GM18858 (cell line): ENCODE results near the gene ZNF195.
"Not testable (repeated sequence)": the region's sequence is repeated elsewhere in the genome, so short reads cannot be mapped to it uniquely, and the experiment has no call there.

ENCODE experiments used
- ATAC-seq: cut with Tn5 transposase; IDR thresholded peaks from one replicate; pipeline ENCODE4 v1.9.1; 2021; ENCODE audit not compliant: unreplicated experiment

The ZNF195 gene

GRCh38 chr11:3378426-3379423 is at the start of gene ZNF195:
Gene ZNF195, minus strand, starts transcription at chr11:3379146. Its CDS starts 106 bp downstream, at chr11:3379040.
- peak; percentile 97 for ATAC-seq

GRCh38 chr11:3428076-3428475 is 49.1 kb upstream of the ZNF195 start:
- not testable (repeated sequence) for ATAC-seq

GRCh38 chr11:3426541-3426940 is 47.6 kb upstream of the ZNF195 start:
- not testable (repeated sequence) for ATAC-seq

GRCh38 chr11:3423928-3424327 is 45.0 kb upstream of the ZNF195 start:
- not testable (repeated sequence) for ATAC-seq

GRCh38 chr11:3423138-3423731 is 44.3 kb upstream of the ZNF195 start:
- ATAC-seq = not testable (repeated sequence)

GRCh38 chr11:3422380-3423137 is 43.6 kb upstream of the ZNF195 start:
- ATAC-seq = peak; percentile 72

GRCh38 chr11:3421608-3422379 is 42.8 kb upstream of the ZNF195 start:
- ATAC-seq = not testable (repeated sequence)

- ATAC-seq = not testable (repeated sequence)
Observed at GRCh38 chr11:3420281-3421042, 41.5 kb upstream of the ZNF195 start.

- ATAC-seq = not testable (repeated sequence)
Observed at GRCh38 chr11:3419496-3419895, 40.5 kb upstream of the ZNF195 start.

- not testable (repeated sequence) for ATAC-seq
Observed at GRCh38 chr11:3417047-3417446, 38.1 kb upstream of the ZNF195 start.

- ATAC-seq = not testable (repeated sequence)
Observed at GRCh38 chr11:3415301-3415700, 36.4 kb upstream of the ZNF195 start.

- ATAC-seq = not testable (repeated sequence)
Observed at GRCh38 chr11:3413666-3414065, 34.7 kb upstream of the ZNF195 start.

- no peak for ATAC-seq
Observed at GRCh38 chr11:3412837-3413236, 33.9 kb upstream of the ZNF195 start.

GRCh38 chr11:3408722-3409121 is 29.8 kb upstream of the ZNF195 start:
- ATAC-seq = not testable (repeated sequence)

GRCh38 chr11:3408058-3408605 is 29.2 kb upstream of the ZNF195 start:
- ATAC-seq = not testable (repeated sequence)

GRCh38 chr11:3406937-3407336 is 28.0 kb upstream of the ZNF195 start:
- ATAC-seq = not testable (repeated sequence)

- not testable (repeated sequence) for ATAC-seq
Observed at GRCh38 chr11:3406223-3406875, 27.4 kb upstream of the ZNF195 start.

- ATAC-seq = not testable (repeated sequence)
Observed at GRCh38 chr11:3404076-3404925, 25.4 kb upstream of the ZNF195 start.
